GM06990 (cell line): ENCODE measurements around the gene FAM117B.

Experiments
- DNase-seq: peaks from one replicate; pipeline ENCODE4 v3.0.0-alpha.2; 2011; ENCODE audit not compliant: insufficient read length; ENCODE audit errors: extremely low read depth
- H3K27me3 ChIP-seq: replicated peaks from 2 replicates; pipeline ENCODE4 v1.6.0; 2011; ENCODE audit warnings: low read length; ENCODE audit not compliant: control insufficient read depth, insufficient read depth
- H3K36me3 ChIP-seq: 2 replicates; pipeline ENCODE4 v1.5.1; 2011; ENCODE audit warnings: low read length; ENCODE audit not compliant: control insufficient read depth, insufficient read depth
- H3K4me3 ChIP-seq: replicated peaks from 2 replicates; pipeline ENCODE4 v1.5.1; 2011; ENCODE audit warnings: low read depth, mild to moderate bottlenecking, control low read depth, low read length
- CTCF ChIP-seq: IDR thresholded peaks from 2 replicates; pipeline ENCODE4 v1.5.1; 2011; ENCODE audit warnings: low read length, control low read depth, mild to moderate bottlenecking, inconsistent platforms; ENCODE audit not compliant: insufficient read depth, poor library complexity, severe bottlenecking

Gene FAM117B

DNA sequence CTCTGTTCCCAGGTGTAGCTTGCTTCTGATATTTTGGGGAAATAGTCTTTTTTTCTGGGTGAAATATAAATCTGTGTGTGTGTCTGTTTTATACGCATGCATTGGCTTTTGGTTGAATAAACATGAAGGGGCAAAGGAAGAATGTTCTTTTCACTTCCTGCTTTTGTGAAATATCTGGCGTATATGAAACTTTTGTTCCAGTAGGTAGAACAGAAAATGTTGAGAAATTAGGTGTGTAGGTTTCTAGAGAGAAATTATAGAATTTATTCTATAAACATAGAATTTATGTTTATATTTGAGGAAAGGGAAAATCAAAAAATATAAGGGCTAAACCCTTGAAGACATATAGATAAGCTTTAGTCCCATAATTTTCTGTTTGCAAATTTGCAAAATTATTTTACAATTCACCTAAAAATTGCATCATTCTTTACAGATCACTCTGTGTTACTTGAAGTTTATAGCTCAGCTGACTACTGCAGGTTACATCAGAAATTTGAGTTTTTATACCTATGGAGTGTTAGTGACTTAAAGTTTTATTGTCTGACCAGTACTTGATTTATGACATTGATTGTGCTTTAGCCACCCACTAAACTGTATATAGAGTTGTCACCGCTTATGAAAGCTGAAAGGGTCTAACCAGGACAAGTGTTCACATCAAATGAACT lies 116.1 kb downstream of the FAM117B start:
- H3K36me3 ChIP-seq = no peaks in the 10 kb centered on the region
- TF ChIP-seq CTCF = no peak
- no peaks in the 10 kb centered on the region for H3K27me3 ChIP-seq
- H3K4me3 ChIP-seq = no peak overlapping the region
- peak; percentile 21 for DNase-seq

DNA sequence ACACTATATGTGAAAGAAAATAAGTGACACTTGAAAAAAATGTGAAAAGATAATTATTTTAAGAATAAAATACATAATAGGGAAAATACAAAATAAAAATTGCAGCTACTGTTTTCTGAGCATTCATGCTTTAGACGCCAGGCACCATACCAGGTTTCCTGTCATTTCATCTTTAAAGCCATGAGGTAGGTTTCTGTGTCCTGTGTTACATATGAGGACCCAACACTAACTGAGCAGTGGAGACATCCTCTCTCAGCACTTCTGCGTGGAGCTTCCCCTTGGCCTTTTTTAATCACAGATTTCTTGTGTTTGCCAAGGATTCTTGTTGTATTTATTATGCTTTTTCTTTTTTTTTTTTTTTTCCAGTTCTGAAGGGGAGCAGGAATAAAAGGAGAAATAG lies 117.3 kb downstream of the FAM117B start:
- no peak for TF ChIP-seq CTCF
- Histone ChIP-seq H3K4me3 (no peak overlapping the region), H3K36me3 (no peaks in the 10 kb centered on the region), H3K27me3 (no peaks in the 10 kb centered on the region)
- no peak for DNase-seq

DNA sequence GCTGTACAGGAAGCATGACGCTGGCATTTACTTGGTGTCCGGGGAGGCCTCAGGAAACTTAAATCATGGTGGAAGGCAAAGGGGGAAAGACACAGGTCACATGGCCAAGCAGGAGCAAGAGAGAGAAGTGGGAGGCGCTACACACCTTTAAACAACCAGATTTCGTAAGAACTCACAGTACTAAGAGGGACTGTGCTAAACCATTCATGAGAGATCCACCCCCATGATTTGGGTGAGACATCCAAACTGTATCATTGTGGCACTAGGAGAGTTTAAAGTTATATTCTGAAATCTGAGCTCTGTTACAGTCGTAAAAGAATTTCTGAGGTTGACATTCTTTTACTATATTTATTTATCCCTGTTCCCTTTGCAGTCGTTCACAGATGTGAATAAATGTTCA lies 120.2 kb downstream of the FAM117B start:
- Histone ChIP-seq H3K27me3 (no peaks in the 10 kb centered on the region), H3K36me3 (no peaks in the 10 kb centered on the region; the same call in 1 of the 2 replicates), H3K4me3 (no peak overlapping the region)
- no peak for DNase-seq
- TF ChIP-seq CTCF = no peak

- no peak for TF ChIP-seq CTCF
- no peak for DNase-seq
- H3K4me3 ChIP-seq = no peak overlapping the region
- no peaks in the 10 kb centered on the region; the same call in 1 of the 2 replicates for H3K36me3 ChIP-seq
- no peaks in the 10 kb centered on the region for H3K27me3 ChIP-seq
Measured at GRCh38 chr2:202756598-202756997, 121.8 kb downstream of the FAM117B start.

DNA sequence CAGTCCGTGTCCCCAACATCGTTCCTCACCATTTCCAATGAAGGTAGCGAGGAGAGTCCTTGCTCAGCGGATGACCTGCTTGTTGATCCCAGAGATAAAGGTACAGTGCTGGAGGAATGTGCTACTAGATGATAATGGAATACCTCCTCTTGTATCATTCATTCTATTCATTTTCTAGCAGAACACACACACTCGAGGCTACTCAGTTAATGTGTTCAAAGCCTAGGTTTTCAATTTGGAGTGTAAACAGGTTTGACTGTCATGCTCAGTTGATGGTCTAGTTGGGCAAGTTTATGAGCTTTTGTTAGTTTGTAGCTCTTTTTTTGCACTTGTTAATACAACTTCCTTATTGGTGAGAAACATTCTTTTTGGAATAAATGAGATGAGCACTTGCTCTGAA lies 122.6 kb downstream of the FAM117B start:
- Histone ChIP-seq H3K4me3 (no peak overlapping the region), H3K27me3 (no peaks in the 10 kb centered on the region), H3K36me3 (no peaks in the 10 kb centered on the region; the same call in 1 of the 2 replicates)
- no peak for TF ChIP-seq CTCF
- no peak for DNase-seq

DNA sequence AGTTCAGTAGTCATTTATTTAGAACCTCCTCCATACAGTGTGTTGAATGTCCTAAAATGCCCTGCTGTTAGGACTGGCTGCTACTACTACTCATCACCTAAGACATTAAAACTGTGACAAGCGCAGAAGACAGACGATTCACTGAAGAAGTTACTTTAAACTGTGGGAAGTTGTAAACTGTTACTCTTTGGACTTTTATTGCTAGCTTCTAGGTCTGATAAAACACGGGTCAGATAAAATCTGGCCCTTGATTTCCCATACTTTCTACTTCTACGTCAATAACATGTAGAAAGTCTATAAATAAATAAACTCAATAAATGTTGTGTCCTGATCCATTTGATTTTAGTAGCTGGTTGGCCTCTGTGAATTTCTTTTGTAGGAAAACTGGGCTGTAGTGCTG lies 123.4 kb downstream of the FAM117B start:
- Histone ChIP-seq H3K36me3 (no peaks in the 10 kb centered on the region; the same call in 1 of the 2 replicates), H3K27me3 (no peaks in the 10 kb centered on the region), H3K4me3 (no peak overlapping the region)
- TF ChIP-seq CTCF = no peak
- DNase-seq = no peak
